Measurements from ENCODE around the gene SHROOM1. TPM values are rescaled to one million over a fixed set of nuclear protein-coding genes. Genes with fewer than 3 reads are reported as not detected.
A peak's percentile ranks its signal among the peaks of the same experiment; 100 is the strongest.
"Not testable (repeated sequence)": the region's sequence is repeated elsewhere in the genome, so short reads cannot be mapped to it uniquely, and the experiment has no call there.

The SHROOM1 gene, protein sequence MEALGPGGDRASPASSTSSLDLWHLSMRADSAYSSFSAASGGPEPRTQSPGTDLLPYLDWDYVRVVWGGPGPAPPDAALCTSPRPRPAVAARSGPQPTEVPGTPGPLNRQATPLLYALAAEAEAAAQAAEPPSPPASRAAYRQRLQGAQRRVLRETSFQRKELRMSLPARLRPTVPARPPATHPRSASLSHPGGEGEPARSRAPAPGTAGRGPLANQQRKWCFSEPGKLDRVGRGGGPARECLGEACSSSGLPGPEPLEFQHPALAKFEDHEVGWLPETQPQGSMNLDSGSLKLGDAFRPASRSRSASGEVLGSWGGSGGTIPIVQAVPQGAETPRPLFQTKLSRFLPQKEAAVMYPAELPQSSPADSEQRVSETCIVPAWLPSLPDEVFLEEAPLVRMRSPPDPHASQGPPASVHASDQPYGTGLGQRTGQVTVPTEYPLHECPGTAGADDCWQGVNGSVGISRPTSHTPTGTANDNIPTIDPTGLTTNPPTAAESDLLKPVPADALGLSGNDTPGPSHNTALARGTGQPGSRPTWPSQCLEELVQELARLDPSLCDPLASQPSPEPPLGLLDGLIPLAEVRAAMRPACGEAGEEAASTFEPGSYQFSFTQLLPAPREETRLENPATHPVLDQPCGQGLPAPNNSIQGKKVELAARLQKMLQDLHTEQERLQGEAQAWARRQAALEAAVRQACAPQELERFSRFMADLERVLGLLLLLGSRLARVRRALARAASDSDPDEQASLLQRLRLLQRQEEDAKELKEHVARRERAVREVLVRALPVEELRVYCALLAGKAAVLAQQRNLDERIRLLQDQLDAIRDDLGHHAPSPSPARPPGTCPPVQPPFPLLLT
- 263 TPM for total RNA-seq

DNA sequence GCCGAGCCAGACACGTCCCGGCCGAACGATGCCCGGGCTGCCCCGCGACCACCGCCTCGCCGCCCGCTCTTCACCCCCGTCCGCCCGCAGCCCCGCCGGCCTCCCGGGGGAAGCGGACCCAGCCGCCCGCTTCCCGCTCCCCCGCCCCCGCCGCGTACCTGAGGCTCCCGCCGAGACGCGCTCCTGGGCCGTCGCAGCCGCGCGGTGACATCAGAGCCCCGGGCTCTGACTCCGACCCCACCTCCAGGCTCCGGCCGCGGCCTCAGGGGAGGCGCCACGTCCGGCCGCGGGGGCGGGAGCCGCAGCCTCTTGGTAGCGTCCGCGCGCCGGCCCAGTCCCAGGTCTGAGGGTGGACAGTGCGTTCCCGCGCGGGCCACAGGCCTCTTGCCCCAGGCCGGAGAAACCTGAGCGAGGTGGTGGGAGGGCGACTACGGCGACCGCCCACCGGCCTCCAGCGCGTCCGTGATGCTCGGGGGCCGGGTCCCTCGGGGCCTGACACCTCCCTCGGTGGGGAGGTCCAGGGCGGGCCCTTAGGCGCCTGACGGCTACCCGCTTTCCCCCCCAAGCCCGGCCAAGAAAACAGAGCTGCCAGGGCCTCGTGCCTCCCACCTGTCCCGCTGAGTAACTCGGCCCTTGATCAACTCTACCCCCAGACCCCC lies at the start of gene SHROOM1:
Gene SHROOM1, minus strand, starts transcription at position 212 of the 659 bp plus-strand sequence. CDS start 4,507 bp downstream, outside the sequence.
- DNase-seq (ENCODE audit: low spot score): peak; percentile 55

DNA sequence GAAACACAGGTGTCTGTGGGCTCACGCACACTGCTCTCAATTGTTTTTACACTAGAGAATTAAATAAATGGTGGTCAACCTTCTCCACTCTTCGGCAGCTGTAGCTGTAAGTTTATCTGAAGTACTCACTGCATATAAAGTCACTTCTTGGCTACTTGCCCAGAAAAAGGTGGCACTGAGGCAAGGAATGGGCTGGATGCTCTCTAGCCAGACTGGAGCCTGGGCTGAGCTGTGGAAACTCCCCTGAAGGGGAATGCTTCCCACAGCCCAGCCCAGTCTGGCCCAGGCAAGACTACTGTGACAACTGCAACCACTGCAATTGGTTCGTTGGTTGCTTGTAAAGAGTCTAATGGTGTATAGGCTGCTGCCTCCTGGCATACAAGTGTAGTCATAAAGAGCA lies 47.5 kb upstream of the SHROOM1 start:
- peak; percentile 54 for DNase-seq (ENCODE audit: low spot score)

DNA sequence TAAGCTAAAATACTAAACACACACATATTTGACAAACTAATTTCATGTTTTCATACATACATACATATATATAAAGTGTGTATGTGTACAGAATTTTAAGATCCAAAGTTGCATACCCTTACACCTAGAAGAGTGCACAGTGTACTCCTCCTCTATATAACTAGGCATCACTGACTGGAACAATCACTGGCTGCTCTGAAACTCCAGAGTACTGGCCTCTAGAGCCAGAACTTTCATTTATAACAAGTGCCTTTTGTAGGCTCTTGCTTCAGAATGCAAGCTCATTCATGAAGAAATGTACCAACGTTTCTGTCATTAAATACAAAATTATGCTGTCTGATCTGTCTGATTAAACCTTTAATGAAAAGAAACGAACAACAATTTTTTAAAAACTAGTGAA lies 47.0 kb upstream of the SHROOM1 start:
- DNase-seq (ENCODE audit: low spot score): no peak

DNA sequence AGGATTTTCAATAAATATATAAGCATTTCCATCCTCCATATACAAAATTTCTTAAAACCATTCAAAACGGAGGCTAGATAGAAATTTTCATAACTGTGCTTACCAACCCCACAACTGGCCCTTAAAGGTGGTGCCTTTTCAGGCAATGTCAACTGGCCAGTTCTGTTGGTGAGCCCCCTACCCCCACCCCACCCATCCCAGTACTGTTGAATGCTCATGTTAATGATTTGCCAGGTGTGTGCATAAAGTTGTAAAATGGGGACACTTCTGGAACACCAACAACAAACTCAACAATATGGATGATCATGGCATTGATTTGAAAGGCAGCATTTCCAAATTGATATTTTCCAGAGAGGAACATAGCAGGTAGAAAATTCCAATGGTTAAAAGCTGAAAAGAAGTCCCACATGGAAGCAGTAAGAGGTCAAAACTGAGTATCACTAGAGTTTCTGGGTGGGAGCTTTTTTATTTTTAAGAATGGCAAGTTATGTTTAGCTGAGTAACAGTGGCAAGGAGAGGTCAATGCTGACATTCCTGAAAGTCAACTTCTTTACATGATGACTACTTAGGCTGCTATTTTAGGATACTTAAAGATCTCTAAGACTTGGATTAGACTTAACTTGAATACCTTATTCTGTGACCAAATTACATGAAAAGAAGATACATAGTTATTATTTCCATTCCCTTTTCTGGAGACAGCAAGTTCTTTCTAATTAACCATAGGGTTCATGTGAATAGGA lies 45.7 kb upstream of the SHROOM1 start:
- DNase-seq (ENCODE audit: low spot score): no peak

DNA sequence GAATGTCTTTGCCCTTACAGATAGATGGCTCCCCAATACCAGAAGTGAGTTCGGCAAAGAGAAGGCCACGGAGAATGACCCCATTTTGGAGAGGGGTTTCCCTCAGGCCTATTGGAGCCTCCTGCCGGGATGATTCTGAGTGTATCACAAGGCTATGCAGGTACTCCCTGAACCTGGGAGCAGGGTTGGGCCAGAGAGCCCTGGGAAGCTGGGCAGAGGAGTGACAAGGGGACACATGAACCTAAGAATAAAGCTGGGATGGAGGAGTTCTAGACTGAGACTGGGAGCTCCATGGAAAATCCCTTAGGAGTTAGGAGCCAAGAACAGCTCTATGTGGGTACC lies 43.5 kb upstream of the SHROOM1 start:
- DNase-seq (ENCODE audit: low spot score): no peak

DNA sequence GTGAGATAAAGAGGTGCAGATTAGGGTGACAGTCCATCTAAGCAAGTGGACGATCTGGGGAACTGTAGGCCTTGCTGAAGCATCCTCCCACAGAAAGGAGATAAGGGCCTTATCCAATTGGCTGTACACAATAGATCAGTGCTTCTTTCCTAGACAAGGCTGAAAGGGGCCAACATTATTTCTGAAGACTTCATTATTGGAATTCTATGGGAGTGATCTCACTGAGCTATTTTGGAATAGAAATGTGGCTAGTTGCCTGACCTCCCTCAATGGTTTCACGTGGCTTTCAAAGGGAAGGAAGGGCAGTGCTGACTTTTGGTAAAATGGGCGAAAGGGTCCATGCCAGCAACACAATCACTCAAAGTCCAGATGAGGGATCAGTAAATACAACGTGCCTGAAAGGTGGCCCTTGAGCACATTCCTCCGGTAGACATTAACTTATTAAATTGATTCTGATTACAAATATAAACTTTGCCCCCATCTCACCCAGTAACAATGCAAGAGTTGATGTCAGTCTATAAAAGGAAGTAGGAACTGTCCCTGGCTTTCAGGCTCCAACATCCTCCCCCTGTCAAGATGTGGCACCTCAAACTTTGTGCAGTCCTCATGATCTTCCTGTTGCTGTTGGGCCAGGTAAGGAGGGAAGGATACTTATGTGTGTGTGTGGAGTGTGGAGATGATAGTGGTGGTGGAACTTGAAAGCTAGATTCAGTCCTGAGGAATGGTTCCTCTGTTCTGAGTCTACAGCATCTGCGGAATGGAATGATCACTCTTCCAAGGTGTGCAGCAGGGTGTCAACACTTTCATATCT lies 42.9 kb upstream of the SHROOM1 start, which contains the start of gene LEAP2:
Gene LEAP2, plus strand, starts transcription at position 550 of the 811 bp plus-strand sequence. Its CDS starts 27 bp downstream, at position 577.
- peak; percentile 51 for DNase-seq (ENCODE audit: low spot score)

DNA sequence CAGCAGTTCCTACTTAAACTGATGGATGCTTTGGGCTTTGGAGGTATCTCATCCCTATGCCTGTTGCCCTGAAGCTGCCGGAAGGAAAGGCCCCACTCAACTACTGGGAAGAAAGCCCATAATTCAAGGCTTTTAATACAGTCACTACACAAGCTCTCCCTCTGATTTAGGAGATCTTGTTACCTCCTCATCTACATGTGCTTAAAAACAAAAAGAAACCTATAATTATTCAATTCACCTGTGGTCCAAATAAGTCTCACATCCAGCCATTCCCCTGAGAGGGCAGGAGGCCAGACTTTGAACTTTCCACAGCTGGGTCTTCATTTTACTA lies 42.3 kb upstream of the SHROOM1 start:
- DNase-seq (ENCODE audit: low spot score): no peak

DNA sequence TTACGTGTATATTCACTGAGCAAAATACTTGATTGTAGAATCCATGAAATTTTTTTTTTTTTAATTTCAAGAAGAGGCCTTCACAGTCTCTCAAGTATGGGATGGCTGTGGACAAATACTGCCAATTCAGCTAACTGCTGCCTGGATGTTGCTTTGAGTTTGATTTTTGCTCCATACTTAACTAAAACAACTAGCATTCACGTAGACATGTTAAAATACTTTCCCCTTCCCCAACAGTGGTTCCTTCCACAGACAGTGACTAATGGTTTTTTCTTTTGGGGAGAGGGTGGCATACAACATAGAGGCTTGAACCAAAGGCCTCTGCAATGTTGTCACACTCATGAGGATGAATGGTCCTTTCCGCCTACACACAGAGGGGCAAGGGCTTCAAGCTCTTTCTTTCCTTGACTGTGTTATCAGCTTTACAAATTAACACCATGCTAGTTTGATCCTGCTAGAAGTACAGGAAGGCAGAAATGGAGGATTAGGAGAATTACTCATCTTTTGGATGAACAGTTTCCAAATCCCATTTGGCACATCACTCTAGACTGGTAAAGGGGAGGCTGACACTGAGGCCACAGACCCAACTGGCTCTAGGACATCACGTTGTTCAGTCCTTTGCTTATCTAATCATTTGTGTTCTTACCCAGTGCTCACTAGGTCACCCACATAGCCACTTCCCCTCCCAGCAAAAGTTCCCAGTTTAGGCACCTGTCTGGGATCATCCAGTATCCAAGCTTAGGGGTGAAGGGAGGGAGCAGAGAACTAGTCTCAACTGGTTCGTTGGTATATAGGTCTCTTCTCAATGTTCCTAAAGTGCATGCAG lies 41.2 kb upstream of the SHROOM1 start:
- no peak for DNase-seq (ENCODE audit: low spot score)

DNA sequence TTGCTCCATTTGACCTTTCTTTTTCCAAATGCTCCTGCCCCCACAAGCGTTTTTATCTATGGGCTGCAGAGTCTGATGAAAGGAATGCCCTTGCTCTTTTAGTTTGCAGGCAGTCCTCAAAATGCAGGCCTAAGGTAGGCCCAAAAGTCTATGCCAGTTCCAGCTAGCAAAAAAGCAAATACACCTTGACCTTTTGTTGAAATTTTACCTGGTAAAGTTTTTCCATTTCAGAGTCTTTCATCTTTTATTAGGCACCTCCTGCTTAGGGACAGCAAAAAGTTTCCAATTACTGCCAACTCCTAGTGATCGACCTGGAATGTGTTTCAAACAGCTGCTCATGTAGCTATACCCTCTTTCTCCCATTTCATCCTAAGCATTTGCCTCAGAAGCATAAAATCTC lies 40.4 kb upstream of the SHROOM1 start:
- no peak for DNase-seq (ENCODE audit: low spot score)

DNA sequence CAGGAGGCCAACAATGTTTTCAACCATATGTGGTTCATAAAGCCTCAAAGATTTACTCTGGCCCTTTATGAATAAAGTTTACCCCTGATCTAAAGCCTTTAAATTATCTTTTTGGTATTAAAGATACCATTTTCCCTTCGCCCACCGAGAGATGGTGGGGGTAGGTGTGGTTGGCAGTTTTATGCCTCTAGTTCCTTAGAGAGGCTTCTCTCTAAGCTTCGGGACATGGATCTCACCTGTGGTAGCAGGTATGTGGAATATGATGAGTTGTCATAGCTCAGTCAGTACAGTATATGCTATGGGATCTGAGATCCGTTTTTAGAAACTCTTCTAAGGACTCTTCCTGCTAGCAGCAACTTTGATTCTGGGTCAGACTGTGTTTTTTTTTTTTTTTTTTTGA lies 38.3 kb upstream of the SHROOM1 start:
- DNase-seq (ENCODE audit: low spot score): no peak

DNA sequence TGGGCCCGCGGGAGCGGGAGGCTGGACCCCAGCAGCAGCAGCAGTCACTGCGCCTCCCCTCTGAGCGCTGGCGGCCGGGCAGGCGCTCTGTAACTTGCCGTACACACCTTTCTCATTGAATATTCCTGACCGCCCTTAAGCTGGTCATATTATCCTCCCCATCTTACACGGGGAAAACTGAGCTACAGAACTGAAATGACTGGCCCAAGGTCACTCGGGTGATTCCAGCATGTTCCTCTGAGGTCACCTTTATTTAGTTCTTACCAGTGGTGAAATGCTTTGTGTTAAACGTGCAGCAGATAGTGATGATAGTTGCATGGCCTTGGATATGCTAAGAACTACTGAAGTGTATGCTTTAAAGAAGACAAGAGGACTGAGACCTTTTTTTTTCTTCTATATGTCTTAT lies 36.6 kb upstream of the SHROOM1 start:
- DNase-seq (ENCODE audit: low spot score): no peak

DNA sequence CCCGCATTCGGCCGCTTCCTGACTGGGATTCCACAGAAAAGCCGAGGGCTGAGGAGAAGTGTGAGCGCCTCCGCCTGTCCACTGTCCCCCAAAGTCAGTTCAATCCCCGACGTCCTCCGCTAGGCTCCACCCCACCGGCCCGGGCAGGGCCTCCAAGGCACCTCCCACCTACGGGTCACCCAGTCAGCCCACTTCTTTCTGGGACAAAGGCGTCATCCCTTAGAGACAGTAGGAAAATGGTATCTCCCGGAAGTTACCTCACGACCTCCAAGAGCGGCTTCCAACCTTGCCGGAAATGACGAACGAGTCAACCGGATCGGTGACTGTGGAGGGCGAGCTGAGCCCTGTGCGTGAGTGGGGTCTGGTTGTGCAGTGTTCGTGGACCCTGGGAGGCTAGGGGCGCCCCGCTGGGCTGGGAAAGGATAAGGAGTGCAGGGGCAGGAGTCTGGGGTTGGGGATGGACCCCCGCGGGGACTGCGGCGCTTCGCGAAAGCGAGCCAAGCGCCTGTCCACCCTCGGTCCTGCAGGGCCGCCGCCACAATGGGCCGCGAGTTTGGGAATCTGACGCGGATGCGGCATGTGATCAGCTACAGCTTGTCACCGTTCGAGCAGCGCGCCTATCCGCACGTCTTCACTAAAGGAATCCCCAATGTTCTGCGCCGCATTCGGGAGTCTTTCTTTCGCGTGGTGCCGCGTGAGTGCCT lies 36.0 kb upstream of the SHROOM1 start, which contains the start of the genes GDF9 and UQCRQ:
Gene GDF9, minus strand, starts transcription at position 128 of the 704 bp plus-strand sequence. CDS start 1,936 bp downstream, outside the sequence.
Gene UQCRQ, plus strand, starts transcription at position 301 of the 704 bp plus-strand sequence. Its CDS starts 240 bp downstream, at position 541.
- DNase-seq (ENCODE audit: low spot score): peak; percentile 98

DNA sequence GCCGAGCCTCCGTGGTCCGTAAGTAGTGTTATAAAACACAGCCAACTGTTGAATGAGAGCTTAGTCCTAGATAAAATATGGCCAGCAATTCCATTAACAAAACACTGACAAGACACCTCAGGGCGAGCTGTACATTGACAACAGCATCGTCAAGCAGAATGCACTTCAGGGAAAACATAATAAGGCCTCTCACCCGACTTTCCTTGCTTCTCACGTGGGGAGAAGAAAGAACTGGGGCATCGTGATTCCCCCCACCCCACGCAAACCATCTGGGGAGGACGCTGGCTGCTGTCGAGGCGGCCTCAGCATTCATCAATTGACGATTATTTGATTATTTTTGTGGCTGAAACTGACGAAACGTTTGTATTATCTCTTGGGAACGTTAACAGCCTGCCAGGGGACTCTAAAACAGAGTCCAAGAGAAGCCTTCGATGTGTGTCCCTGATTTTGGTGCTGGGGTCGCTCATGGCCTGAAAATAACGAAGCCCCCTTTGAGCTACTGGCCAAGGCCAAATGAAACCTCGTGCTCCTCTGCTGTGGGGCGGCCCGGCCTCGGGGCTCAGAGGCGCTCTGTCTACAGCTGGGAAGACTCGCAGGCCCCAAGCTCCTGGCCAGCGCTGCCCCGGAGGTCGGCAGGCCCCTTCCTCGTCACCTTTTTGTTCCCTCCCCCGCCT lies 35.4 kb upstream of the SHROOM1 start:
- DNase-seq (ENCODE audit: low spot score): no peak

DNA sequence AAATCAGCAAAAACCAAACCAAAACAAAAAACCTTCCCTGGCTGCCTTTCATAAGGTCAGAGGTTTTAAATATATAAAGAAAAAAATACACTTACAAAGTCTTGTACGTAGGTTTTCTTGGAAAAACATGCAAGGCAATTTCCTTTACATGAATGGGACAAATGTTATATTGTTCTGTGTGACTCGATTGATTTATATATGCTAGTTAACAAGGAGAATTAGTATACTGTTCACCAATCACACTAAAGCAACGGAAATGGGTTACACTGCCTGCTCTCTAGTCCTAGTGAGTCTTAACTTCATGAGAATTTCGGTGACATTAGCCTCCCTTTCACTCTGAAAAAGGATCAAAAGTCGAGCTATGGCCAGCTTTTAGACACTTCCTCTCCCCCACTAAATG lies 30.3 kb upstream of the SHROOM1 start:
- DNase-seq (ENCODE audit: low spot score): no peak

DNA sequence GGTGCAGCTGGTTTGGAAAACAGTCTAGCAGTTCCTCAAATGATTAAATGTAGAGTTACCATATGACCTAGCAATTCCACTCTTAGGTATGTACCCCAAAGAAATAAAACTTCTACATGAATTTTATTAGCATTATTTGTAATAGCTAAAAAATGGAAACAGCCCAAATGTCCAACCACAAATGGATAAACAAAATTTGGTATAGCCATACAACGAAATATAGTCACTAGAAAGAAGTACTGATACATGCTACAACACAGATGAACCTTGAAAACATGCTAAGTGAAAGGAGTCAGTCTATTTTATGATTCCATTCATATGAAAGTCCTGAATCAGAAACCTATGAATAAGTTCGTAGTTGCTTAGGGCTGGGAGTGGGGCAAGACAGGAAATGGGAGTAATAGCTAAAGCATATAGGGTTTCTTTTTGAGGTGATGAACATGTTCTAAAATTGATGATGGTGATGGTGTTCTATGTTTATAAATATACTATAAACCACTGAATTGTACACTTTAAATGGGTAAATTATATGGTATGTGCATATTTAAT lies 29.5 kb upstream of the SHROOM1 start:
- no peak for DNase-seq (ENCODE audit: low spot score)

DNA sequence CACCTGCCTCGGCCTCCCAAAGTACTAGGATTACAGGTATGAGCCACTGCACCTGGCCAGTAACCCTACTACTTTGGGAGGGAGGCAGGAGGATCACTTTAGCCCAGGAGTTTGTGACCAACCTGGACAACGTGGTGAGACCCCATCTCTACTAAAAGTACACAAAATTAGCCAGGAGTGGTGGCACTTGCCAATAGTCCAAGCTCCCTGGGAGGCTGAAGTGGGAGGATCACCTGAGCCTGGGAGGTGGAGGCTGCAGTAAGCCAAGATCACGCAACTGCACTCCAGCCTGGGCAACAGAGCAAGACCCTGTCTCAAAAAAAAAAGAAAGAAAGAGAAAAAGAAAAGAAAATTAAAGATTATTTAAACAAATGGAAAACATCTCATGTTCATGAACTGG lies 25.6 kb upstream of the SHROOM1 start:
- no peak for DNase-seq (ENCODE audit: low spot score)

DNA sequence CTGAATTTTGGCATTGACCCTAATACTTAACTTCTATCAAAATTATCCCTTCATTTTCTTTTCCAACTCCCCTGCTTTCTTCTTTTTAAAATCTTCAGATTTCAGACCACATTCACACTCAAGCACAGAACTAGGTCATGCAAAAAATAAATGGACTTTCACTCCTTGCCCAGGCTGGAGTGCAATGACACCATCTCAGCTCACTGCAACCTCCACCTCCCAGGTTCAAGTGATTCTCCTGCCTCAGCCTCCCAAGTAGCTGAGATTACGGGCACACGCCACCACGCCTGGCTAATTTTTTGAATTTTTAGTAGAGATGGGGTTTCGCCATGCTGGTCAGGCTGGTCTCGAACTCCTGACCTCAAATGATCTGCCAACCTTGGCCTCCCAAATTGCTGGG lies 24.5 kb upstream of the SHROOM1 start:
- not testable (repeated sequence) for DNase-seq (ENCODE audit: low spot score)

DNA sequence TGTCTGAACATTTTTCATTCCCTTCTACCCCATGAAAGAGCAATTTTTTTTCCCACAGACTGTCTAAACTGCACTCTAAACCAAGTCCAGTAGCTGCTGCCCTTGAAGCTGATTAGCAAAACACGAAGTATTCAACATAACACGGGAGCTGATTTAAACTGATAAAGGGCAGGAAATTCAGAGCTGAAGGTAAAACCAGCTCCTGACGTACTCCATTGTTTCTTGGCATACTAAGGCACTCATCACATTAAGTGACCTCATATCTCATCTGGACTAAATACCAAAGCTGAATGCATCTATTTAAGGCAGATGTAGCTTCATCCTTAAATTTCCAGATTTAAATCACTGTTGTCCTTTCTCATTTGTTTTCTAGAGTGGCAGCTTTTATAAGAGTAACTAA lies 23.9 kb upstream of the SHROOM1 start:
- no peak for DNase-seq (ENCODE audit: low spot score)
